ENCODE data around the gene IQUB. TPM values are rescaled to one million over a fixed set of nuclear protein-coding genes. Genes with fewer than 3 reads are reported as not detected.
"Not testable (repeated sequence)": the region's sequence is repeated elsewhere in the genome, so short reads cannot be mapped to it uniquely, and the experiment has no call there.

The IQUB gene
- total RNA-seq, 1 experiment from 2014 or later: 0.05 TPM

- peak; percentile 7 for DNase-seq (ENCODE audit: low spot score)
Observed at GRCh38 chr7:123492485-123492884, 41.9 kb downstream of the IQUB start.

GRCh38 chr7:123485721-123486120 lies 48.7 kb downstream of the IQUB start:
- no peak for DNase-seq (ENCODE audit: low spot score)

- DNase-seq (ENCODE audit: low spot score): no peak
Observed at GRCh38 chr7:123485187-123485586, 49.2 kb downstream of the IQUB start.

- no peak for DNase-seq (ENCODE audit: low spot score)
Observed at GRCh38 chr7:123484199-123484598, 50.2 kb downstream of the IQUB start.

- DNase-seq (ENCODE audit: low spot score): no peak
Observed at GRCh38 chr7:123480107-123480506, 54.3 kb downstream of the IQUB start.

- DNase-seq (ENCODE audit: low spot score): not testable (repeated sequence)
Observed at GRCh38 chr7:123478056-123478455, 56.3 kb downstream of the IQUB start.

GRCh38 chr7:123472750-123473445 lies 61.5 kb downstream of the IQUB start:
- DNase-seq (ENCODE audit: low spot score): no peak

GRCh38 chr7:123472327-123472726 lies 62.1 kb downstream of the IQUB start:
- no peak for DNase-seq (ENCODE audit: low spot score)

- no peak for DNase-seq (ENCODE audit: low spot score)
Observed at GRCh38 chr7:123468303-123468702, 66.1 kb downstream of the IQUB start.

GRCh38 chr7:123463890-123464289 lies 70.5 kb downstream of the IQUB start:
- no peak for DNase-seq (ENCODE audit: low spot score)

- DNase-seq (ENCODE audit: low spot score): no peak
Observed at GRCh38 chr7:123460616-123461015, 73.8 kb downstream of the IQUB start.

GRCh38 chr7:123455965-123456470 lies 78.4 kb downstream of the IQUB start:
- DNase-seq (ENCODE audit: low spot score): no peak

- no peak for DNase-seq (ENCODE audit: low spot score)
Observed at GRCh38 chr7:123440101-123440548, 94.3 kb downstream of the IQUB start.

- DNase-seq (ENCODE audit: low spot score): no peak
Observed at GRCh38 chr7:123439191-123439590, 95.2 kb downstream of the IQUB start.

- DNase-seq (ENCODE audit: low spot score): no peak
Observed at GRCh38 chr7:123437447-123437995, 96.9 kb downstream of the IQUB start.

- DNase-seq (ENCODE audit: low spot score): no peak
Observed at GRCh38 chr7:123435080-123435700, 99.2 kb downstream of the IQUB start.

- DNase-seq (ENCODE audit: low spot score): no peak
Observed at GRCh38 chr7:123433665-123434064, 100.7 kb downstream of the IQUB start.

- no peak for DNase-seq (ENCODE audit: low spot score)
Observed at GRCh38 chr7:123432601-123433000, 101.8 kb downstream of the IQUB start.

- DNase-seq (ENCODE audit: low spot score): no peak
Observed at GRCh38 chr7:123431075-123431614, 103.2 kb downstream of the IQUB start.

GRCh38 chr7:123425246-123425645 lies 109.1 kb downstream of the IQUB start:
- DNase-seq (ENCODE audit: low spot score): no peak

GRCh38 chr7:123424463-123424862 lies 109.9 kb downstream of the IQUB start:
- DNase-seq (ENCODE audit: low spot score): no peak

GRCh38 chr7:123423622-123424021 lies 110.8 kb downstream of the IQUB start:
- DNase-seq (ENCODE audit: low spot score): no peak

- no peak for DNase-seq (ENCODE audit: low spot score)
Observed at GRCh38 chr7:123417580-123417979, 116.8 kb downstream of the IQUB start.
